Fibroblast of lung (primary cell): ENCODE measurements around the gene CTU1. TPM values are rescaled to one million over a fixed set of nuclear protein-coding genes. Genes with fewer than 3 reads are reported as not detected.

Experiments used
- DNase-seq, 2 donors: peaks; one replicate each; pipeline versions ENCODE4 v3.0.0 to v3.0.0-alpha.2; 2010; ENCODE audit warnings: low read depth in 2 of 2
- H2AFZ ChIP-seq: 2 replicates; pipeline ENCODE4 v1.5.1; 2012; ENCODE audit warnings: low read length, control low read depth, inconsistent platforms
- H3K27ac ChIP-seq: 2 replicates; pipeline ENCODE4 v1.5.1; 2011; ENCODE audit warnings: low read length, control low read depth; ENCODE audit not compliant: insufficient read depth
- H3K27me3 ChIP-seq: 2 replicates; pipeline ENCODE4 v1.5.1; 2011; ENCODE audit warnings: mild to moderate bottlenecking, low read length; ENCODE audit not compliant: control insufficient read depth, insufficient read depth
- H3K36me3 ChIP-seq: 2 replicates; pipeline ENCODE4 v1.5.1; 2011; ENCODE audit warnings: low read length; ENCODE audit not compliant: control insufficient read depth, insufficient read depth
- H3K4me1 ChIP-seq: 2 replicates; pipeline ENCODE4 v1.5.1; 2011; ENCODE audit warnings: low read length; ENCODE audit not compliant: control insufficient read depth, insufficient read depth; ENCODE audit errors: extremely low read depth
- H3K4me2 ChIP-seq: 2 replicates; pipeline ENCODE4 v1.5.1; 2011; ENCODE audit warnings: low read length, control low read depth; ENCODE audit not compliant: insufficient read depth; ENCODE audit errors: extremely low read depth
- H3K4me3 ChIP-seq, 4 experiments: fragments of 200-600 bp in 1 of 4; sonication (generic) in 1 of 4; replicated peaks in 1 of 4; 2 replicates each; pipeline ENCODE4 v1.5.1; 2011 to 2016; ENCODE audit warnings: low read length in 4 of 4, low read depth in 3 of 4, mild to moderate bottlenecking in 3 of 4, control low read depth in 2 of 4, inconsistent platforms in 1 of 4, mixed read lengths in 1 of 4; ENCODE audit not compliant: insufficient read depth in 1 of 4; ENCODE audit errors: control extremely low read depth in 1 of 4
- H3K79me2 ChIP-seq: 2 replicates; pipeline ENCODE4 v1.5.1; 2012; ENCODE audit warnings: mild to moderate bottlenecking, low read length, inconsistent platforms; ENCODE audit not compliant: control insufficient read depth, insufficient read depth
- H3K9ac ChIP-seq: 2 replicates; pipeline ENCODE4 v1.5.1; 2011; ENCODE audit warnings: mild to moderate bottlenecking, low read length, control low read depth; ENCODE audit not compliant: insufficient read depth
- H3K9me3 ChIP-seq: 2 replicates; pipeline ENCODE4 v1.5.1; 2012; ENCODE audit warnings: low read depth, low read length; ENCODE audit not compliant: control insufficient read depth, insufficient read depth
- H4K20me1 ChIP-seq: 2 replicates; pipeline ENCODE4 v1.5.1; 2011; ENCODE audit warnings: low read length; ENCODE audit not compliant: control insufficient read depth, insufficient read depth; ENCODE audit errors: extremely low read depth
- EZH2 ChIP-seq: IDR thresholded peaks from 2 replicates; pipeline ENCODE4 v1.5.1; 2012; ENCODE audit warnings: low read length, control low read depth, mild to moderate bottlenecking; ENCODE audit errors: missing control alignments
- polyA plus RNA-seq, 2 donors: library from polyadenylated mRNA; depleted of rRNA in 1 of 2; stranded (reverse) in 1 of 2; unstranded in 1 of 2; fragments of >200 nt; gene quantifications; 2 replicates each; pipeline ENCODE4 v1.2.1, GENCODE V29; 2011 to 2012; ENCODE audit warnings: missing spikeins in 1 of 2
- total RNA-seq: library from RNA; depleted of rRNA; stranded (reverse); fragments of >200 nt; gene quantifications from 2 replicates; pipeline ENCODE4 v1.2.1, GENCODE V29; 2014
- TF ChIP-seq, protein P1 (sequence below), 2 donors: IDR thresholded peaks in 1 of 2; conservative IDR thresholded peaks in 1 of 2; 1 replicate in 1 of 2; 2 replicates in 1 of 2; pipeline ENCODE4 v1.5.1; 2011 to 2012; ENCODE audit warnings: low read length in 2 of 2, control low read depth in 1 of 2, inconsistent platforms in 1 of 2, low read depth in 1 of 2, mild to moderate bottlenecking in 1 of 2

Gene CTU1
- total and polyA plus RNA-seq, 2 donors (not counting 1 experiment from before 2014, with no cell fraction given), result 1.2 to 8.1 TPM

DNA sequence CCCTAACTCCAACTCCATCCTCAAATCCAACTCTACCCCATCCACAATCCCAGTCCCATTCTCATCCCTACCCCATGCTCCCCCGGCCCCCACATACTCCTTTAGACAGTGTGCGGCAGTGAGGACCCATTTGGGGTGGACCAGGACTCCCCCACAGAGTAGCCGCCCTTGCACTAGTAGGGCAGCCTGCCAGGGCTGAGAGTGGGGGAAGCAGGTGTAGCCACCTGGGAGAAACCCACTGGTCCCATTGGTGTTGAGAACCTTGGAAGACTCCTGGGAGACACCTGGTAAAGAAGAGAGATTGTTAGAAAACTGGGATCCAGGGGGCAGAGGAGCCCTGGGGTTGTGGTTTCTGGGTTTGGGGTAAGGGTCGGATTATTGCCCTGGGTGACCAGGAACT lies 47.9 kb downstream of the CTU1 start:
- Histone ChIP-seq H3K4me3 (no peak overlapping the region), H3K4me1 (no peaks in the 10 kb centered on the region), H3K27ac (no peak overlapping the region), H3K9me3 (no peaks in the 10 kb centered on the region), H3K9ac (no peak overlapping the region), H3K36me3 (no peaks in the 10 kb centered on the region), H3K79me2 (no peaks in the 10 kb centered on the region), H3K27me3 (no peaks in the 10 kb centered on the region), H2AFZ (no peak overlapping the region), H3K4me2 (no peak overlapping the region), H4K20me1 (no peaks in the 10 kb centered on the region)
- TF ChIP-seq EZH2, result no peak
- TF ChIP-seq, protein P1, sequence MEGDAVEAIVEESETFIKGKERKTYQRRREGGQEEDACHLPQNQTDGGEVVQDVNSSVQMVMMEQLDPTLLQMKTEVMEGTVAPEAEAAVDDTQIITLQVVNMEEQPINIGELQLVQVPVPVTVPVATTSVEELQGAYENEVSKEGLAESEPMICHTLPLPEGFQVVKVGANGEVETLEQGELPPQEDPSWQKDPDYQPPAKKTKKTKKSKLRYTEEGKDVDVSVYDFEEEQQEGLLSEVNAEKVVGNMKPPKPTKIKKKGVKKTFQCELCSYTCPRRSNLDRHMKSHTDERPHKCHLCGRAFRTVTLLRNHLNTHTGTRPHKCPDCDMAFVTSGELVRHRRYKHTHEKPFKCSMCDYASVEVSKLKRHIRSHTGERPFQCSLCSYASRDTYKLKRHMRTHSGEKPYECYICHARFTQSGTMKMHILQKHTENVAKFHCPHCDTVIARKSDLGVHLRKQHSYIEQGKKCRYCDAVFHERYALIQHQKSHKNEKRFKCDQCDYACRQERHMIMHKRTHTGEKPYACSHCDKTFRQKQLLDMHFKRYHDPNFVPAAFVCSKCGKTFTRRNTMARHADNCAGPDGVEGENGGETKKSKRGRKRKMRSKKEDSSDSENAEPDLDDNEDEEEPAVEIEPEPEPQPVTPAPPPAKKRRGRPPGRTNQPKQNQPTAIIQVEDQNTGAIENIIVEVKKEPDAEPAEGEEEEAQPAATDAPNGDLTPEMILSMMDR (conservative IDR thresholded peaks at IDR 0.05 in 1 of 2, IDR thresholded peaks at IDR 0.05 in 1 of 2; ENCODE audit: low read depth in 1 of 2, low read length in 2 of 2), result no peak
- no peak for DNase-seq

DNA sequence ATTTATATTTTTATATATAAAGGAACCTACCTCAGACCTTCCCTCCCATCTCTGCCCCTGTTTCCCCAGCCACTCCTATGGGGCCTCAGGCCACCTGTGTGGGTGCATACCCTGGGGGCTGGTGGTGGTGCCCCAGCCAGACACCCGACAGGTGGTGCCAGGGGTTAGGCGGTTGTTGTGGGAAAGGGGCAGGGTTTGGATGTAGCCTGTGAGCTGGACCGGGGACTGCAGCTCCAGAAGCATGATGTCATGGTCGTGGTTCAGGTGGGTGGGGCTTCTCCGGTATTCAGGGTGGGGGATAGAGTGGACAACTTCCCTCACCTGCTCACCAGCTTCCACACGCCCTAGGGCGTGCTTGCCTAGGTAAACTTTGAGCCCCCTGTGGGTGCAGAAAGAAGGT lies 48.5 kb downstream of the CTU1 start:
- Histone ChIP-seq H3K79me2 (no peaks in the 10 kb centered on the region), H4K20me1 (no peaks in the 10 kb centered on the region), H3K27ac (no peak overlapping the region), H3K4me3 (no peak overlapping the region), H2AFZ (no peak overlapping the region), H3K36me3 (no peaks in the 10 kb centered on the region), H3K9ac (no peak overlapping the region), H3K27me3 (no peaks in the 10 kb centered on the region), H3K9me3 (no peaks in the 10 kb centered on the region), H3K4me1 (no peaks in the 10 kb centered on the region), H3K4me2 (no peak overlapping the region)
- no peak for TF ChIP-seq EZH2
- TF ChIP-seq, protein P1 (conservative IDR thresholded peaks at IDR 0.05 in 1 of 2, IDR thresholded peaks at IDR 0.05 in 1 of 2; ENCODE audit: low read depth in 1 of 2, low read length in 2 of 2), result no peak
- no peak for DNase-seq

DNA sequence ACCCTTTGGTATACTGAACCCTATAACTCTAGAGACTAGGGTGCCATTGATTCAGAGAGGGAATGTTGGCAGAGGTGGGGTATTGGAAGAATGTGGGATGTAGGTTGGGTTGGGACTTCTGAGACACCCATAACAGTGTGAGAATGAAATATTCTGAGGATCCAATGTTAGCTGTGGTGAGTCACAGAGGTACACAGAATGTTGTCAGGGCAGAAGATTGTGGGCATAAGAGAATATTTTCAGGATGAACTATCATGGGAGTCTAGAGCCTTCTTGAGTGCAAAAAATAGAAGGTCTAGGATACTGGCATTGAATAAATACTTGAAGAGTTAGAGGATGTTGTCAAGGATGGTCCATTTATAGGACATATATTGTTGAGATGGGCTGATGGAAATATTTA lies 52.3 kb downstream of the CTU1 start:
- no peak overlapping the region for H3K27ac ChIP-seq
- no peaks in the 10 kb centered on the region for H3K79me2 ChIP-seq
- no peak for DNase-seq
- H3K9ac ChIP-seq, result no peak overlapping the region
- no peak overlapping the region for H3K4me3 ChIP-seq
- no peak overlapping the region for H3K4me2 ChIP-seq
- H3K27me3 ChIP-seq, result no peaks in the 10 kb centered on the region
- H3K9me3 ChIP-seq, result no peaks in the 10 kb centered on the region
- no peaks in the 10 kb centered on the region for H3K4me1 ChIP-seq
- no peaks in the 10 kb centered on the region for H4K20me1 ChIP-seq
- no peak overlapping the region for H2AFZ ChIP-seq
- no peak for TF ChIP-seq EZH2
- TF ChIP-seq, protein P1 (conservative IDR thresholded peaks at IDR 0.05 in 1 of 2, IDR thresholded peaks at IDR 0.05 in 1 of 2; ENCODE audit: low read depth in 1 of 2, low read length in 2 of 2), result no peak
- no peaks in the 10 kb centered on the region for H3K36me3 ChIP-seq

Other genes with a start within 250 kb of the CTU1 start
- gene KLK2, start 235.0 kb downstream of the CTU1 start, total RNA-seq, result not detected in 2 replicates
- gene KLK2, start 235.0 kb downstream of the CTU1 start, polyA plus RNA-seq, result not detected in 2 replicates
- not detected in 2 replicates for gene KLK4, start 197.0 kb downstream of the CTU1 start, total RNA-seq
- not detected in 2 replicates for gene KLK4, start 197.0 kb downstream of the CTU1 start, polyA plus RNA-seq
- not detected in 2 replicates for gene KLK5, start 155.4 kb downstream of the CTU1 start, total RNA-seq
- gene KLK5, start 155.4 kb downstream of the CTU1 start, polyA plus RNA-seq, result 0.10 TPM in 1 of 2 replicates, not detected in the other
- not detected in 2 replicates for gene KLK6, start 138.8 kb downstream of the CTU1 start, total RNA-seq
- gene KLK6, start 138.8 kb downstream of the CTU1 start, polyA plus RNA-seq, result not detected in 2 replicates
- not detected in 2 replicates for gene KLK7, start 124.5 kb downstream of the CTU1 start, total RNA-seq
- gene KLK7, start 124.5 kb downstream of the CTU1 start, polyA plus RNA-seq, result not detected in 2 replicates
- not detected in 2 replicates for gene KLK8, start 106.8 kb downstream of the CTU1 start, total RNA-seq
- gene KLK8, start 106.8 kb downstream of the CTU1 start, polyA plus RNA-seq, result not detected in 2 replicates
- not detected in 2 replicates for gene KLK10, start 88.7 kb downstream of the CTU1 start, total RNA-seq
- gene KLK10, start 88.7 kb downstream of the CTU1 start, polyA plus RNA-seq, result 0.03 TPM in 1 of 2 replicates, not detected in the other
- gene KLK11, start 81.8 kb downstream of the CTU1 start, total RNA-seq, result not detected in 2 replicates
- not detected in 2 replicates for gene KLK11, start 81.8 kb downstream of the CTU1 start, polyA plus RNA-seq
- not detected in 2 replicates for gene KLK12, start 73.4 kb downstream of the CTU1 start, total RNA-seq
- gene KLK12, start 73.4 kb downstream of the CTU1 start, polyA plus RNA-seq, result not detected in 2 replicates
- gene KLK13, start 43.3 kb downstream of the CTU1 start, total RNA-seq, result not detected in 2 replicates
- gene KLK13, start 43.3 kb downstream of the CTU1 start, polyA plus RNA-seq, result not detected in 2 replicates
- not detected in 2 replicates for gene KLK14, start 25.5 kb downstream of the CTU1 start, total RNA-seq
- not detected in 2 replicates for gene KLK14, start 25.5 kb downstream of the CTU1 start, polyA plus RNA-seq
- not detected in 2 replicates for gene SIGLEC9, start 16.5 kb upstream of the CTU1 start, total RNA-seq
- gene SIGLEC9, start 16.5 kb upstream of the CTU1 start, polyA plus RNA-seq, result not detected in 2 replicates
- not detected in 2 replicates for gene SIGLEC7, start 33.9 kb upstream of the CTU1 start, total RNA-seq
- not detected in 2 replicates for gene SIGLEC7, start 33.9 kb upstream of the CTU1 start, polyA plus RNA-seq
- not detected in 2 replicates for gene CD33, start 116.7 kb upstream of the CTU1 start, total RNA-seq
- not detected in 2 replicates for gene CD33, start 116.7 kb upstream of the CTU1 start, polyA plus RNA-seq
- gene SIGLECL1, start 142.7 kb upstream of the CTU1 start, total RNA-seq, result not detected in 2 replicates
- gene SIGLECL1, start 142.7 kb upstream of the CTU1 start, polyA plus RNA-seq, result not detected in 2 replicates
- not detected in 2 replicates for gene IGLON5, start 203.2 kb upstream of the CTU1 start, total RNA-seq
- gene IGLON5, start 203.2 kb upstream of the CTU1 start, polyA plus RNA-seq, result not detected in 2 replicates
- gene VSIG10L, start 233.7 kb upstream of the CTU1 start, total RNA-seq, result 0.26 and 0.33 TPM in 2 replicates
- gene VSIG10L, start 233.7 kb upstream of the CTU1 start, polyA plus RNA-seq, result 0.66 and 0.82 TPM in 2 replicates